Karpas-422 (cell line): ENCODE results near the gene BCLAF1. TPM values are rescaled to one million over a fixed set of nuclear protein-coding genes. Genes with fewer than 3 reads are reported as not detected.

Source experiments
- DNase-seq: peaks from one replicate; pipeline ENCODE4 v3.0.0-alpha.2; 2015
- H2AFZ ChIP-seq: fragments of 200-600 bp; sonication (generic); 2 replicates; pipeline ENCODE4 v1.6.1; 2014; ENCODE audit warnings: antibody characterized with exemption, low read length, mixed read lengths
- H3K27ac ChIP-seq: fragments of 200-600 bp; sonication (generic); 2 replicates; pipeline ENCODE4 v1.5.1; 2014; ENCODE audit warnings: mild to moderate bottlenecking, low read length, moderate library complexity
- H3K27me3 ChIP-seq: fragments of 200-600 bp; sonication (generic); 2 replicates; pipeline ENCODE4 v1.6.1; 2014; ENCODE audit warnings: low read length, mixed read lengths
- H3K36me3 ChIP-seq: fragments of 200-600 bp; sonication (generic); 2 replicates; pipeline ENCODE4 v1.6.1; 2014; ENCODE audit warnings: low read length, mixed read lengths; ENCODE audit not compliant: insufficient read depth
- H3K4me1 ChIP-seq: fragments of 200-600 bp; sonication (generic); 2 replicates; pipeline ENCODE4 v1.6.1; 2014; ENCODE audit warnings: mild to moderate bottlenecking, low read length, mixed read lengths
- H3K4me2 ChIP-seq: fragments of 200-600 bp; sonication (generic); 2 replicates; pipeline ENCODE4 v1.6.1; 2014; ENCODE audit warnings: low read length, low read depth, mild to moderate bottlenecking; ENCODE audit not compliant: poor library complexity, severe bottlenecking
- H3K4me3 ChIP-seq: fragments of 200-600 bp; sonication (generic); 2 replicates; pipeline ENCODE4 v1.5.1; 2014; ENCODE audit warnings: mild to moderate bottlenecking, antibody characterized with exemption, low read length, mixed read lengths
- H3K79me2 ChIP-seq: fragments of 200-600 bp; sonication (generic); 2 replicates; pipeline ENCODE4 v1.6.1; 2014; ENCODE audit warnings: mild to moderate bottlenecking, low read length, mixed read lengths
- H3K9ac ChIP-seq: fragments of 200-600 bp; sonication (generic); 2 replicates; pipeline ENCODE4 v1.6.0; 2014; ENCODE audit warnings: low read length
- H3K9me2 ChIP-seq: fragments of 200-600 bp; sonication (generic), shearing (Covaris generic); replicated peaks from 2 replicates; pipeline ENCODE4 v1.6.0; 2014; ENCODE audit warnings: mild to moderate bottlenecking, low read length, moderate library complexity; ENCODE audit not compliant: insufficient read depth
- H3K9me3 ChIP-seq: fragments of 300-700, 200-600 bp; sonication (generic); 2 replicates; pipeline ENCODE4 v1.6.1; 2014; ENCODE audit warnings: low read length, mixed read lengths
- H4K20me1 ChIP-seq: fragments of 200-600 bp; sonication (generic); 2 replicates; pipeline ENCODE4 v1.6.1; 2014; ENCODE audit warnings: mild to moderate bottlenecking, antibody characterized with exemption, low read length, low read depth; ENCODE audit not compliant: insufficient read depth
- total RNA-seq: library from RNA; depleted of rRNA; stranded (reverse); fragments of >200 nt; shearing (Covaris generic); gene quantifications from 2 replicates; pipeline ENCODE4 v1.2.3, GENCODE V29; 2014; ENCODE audit warnings: low replicate concordance; rRNA removed

Gene BCLAF1, protein sequence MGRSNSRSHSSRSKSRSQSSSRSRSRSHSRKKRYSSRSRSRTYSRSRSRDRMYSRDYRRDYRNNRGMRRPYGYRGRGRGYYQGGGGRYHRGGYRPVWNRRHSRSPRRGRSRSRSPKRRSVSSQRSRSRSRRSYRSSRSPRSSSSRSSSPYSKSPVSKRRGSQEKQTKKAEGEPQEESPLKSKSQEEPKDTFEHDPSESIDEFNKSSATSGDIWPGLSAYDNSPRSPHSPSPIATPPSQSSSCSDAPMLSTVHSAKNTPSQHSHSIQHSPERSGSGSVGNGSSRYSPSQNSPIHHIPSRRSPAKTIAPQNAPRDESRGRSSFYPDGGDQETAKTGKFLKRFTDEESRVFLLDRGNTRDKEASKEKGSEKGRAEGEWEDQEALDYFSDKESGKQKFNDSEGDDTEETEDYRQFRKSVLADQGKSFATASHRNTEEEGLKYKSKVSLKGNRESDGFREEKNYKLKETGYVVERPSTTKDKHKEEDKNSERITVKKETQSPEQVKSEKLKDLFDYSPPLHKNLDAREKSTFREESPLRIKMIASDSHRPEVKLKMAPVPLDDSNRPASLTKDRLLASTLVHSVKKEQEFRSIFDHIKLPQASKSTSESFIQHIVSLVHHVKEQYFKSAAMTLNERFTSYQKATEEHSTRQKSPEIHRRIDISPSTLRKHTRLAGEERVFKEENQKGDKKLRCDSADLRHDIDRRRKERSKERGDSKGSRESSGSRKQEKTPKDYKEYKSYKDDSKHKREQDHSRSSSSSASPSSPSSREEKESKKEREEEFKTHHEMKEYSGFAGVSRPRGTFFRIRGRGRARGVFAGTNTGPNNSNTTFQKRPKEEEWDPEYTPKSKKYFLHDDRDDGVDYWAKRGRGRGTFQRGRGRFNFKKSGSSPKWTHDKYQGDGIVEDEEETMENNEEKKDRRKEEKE
- 177 and 191 TPM in 2 replicates for total RNA-seq

DNA sequence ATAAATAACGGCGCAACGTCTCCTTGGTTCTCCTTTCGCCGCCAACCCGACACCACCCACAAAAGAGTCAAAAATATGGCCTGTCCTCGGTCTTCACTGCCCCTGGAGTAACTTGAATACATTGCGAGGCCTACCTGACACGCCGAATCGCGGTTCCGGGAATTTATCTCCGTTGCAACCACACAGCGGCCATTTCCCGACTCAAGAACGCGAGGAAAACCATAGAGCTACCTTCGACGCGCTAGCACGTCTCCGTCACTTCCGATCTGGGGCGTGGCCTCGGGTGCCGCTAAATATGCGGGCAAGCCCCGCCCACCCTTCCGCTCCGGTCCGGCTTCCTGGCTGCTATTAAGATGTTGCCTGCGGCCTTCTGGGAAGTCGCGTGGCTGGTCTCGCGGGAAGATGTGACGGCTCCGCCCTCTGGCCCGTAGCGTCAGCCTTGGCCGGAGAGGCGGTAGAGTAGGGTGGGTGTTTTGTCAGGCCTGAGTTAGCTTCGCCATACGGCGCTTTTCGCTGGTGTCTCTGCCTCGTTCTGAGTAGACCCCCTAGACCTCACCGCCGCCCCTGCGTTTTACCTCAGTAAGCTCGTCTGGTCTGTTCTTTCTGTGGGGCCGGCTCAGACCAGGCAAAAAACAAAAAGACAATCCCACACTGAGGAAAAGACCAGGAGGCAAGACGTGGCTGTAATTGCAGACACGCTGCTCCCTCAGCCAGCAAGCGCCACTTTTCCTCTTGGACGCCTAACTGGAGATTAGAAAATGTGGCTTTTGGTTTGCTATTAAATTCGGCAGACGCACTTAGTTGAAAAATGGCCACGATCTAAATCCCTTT, at the start of gene BCLAF1:
Gene BCLAF1, minus strand, starts transcription at position 268 of the 831 bp plus-strand sequence. CDS start 9,980 bp downstream, outside the sequence.
- Histone ChIP-seq H3K27me3 (no peaks in the 10 kb centered on the region), H3K9ac (peak within 1 kb of the TSS; percentile 92), H3K36me3 (0 out of 2 replicates have a peak, but pooled peaks cover 6% of the 10 kb centered on the region), H3K79me2 (peaks cover 48% of the 10 kb centered on the region), H3K9me3 (no peaks in the 10 kb centered on the region), H3K4me3 (peak within 1 kb of the TSS; percentile 77), H3K4me2 (peak within 1 kb of the TSS; percentile 86), H2AFZ (peak within 1 kb of the TSS; percentile 64), H3K4me1 (peaks cover 47% of the 10 kb centered on the region), H3K9me2 (no peaks in the 10 kb centered on the region), H3K27ac (peak within 1 kb of the TSS; percentile 96), H4K20me1 (peaks cover 43% of the 10 kb centered on the region)
- DNase-seq = peak; percentile 100

DNA sequence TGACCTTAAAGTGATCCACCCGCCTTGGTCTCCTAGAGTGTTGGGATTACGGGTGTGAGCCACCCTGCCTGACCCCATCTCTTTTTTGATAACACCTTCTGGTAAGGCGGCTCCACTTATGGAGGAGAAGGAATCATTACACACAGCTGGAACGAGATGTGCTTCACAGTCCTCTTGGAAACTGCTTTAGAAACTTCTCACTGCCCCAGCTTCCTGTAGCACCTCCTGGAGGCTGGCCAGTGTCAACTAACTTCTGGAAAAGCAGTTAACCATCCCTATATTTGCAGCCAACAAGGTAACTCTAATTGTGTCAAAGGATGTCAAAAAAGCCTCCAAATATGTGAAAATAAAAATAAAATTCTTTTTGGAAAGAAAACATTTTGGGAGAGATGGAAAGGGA, 48.8 kb upstream of the BCLAF1 start:
- no peaks in the 10 kb centered on the region for H3K27me3 ChIP-seq
- DNase-seq = no peak
- no peak overlapping the region for H3K4me3 ChIP-seq
- H3K9me3 ChIP-seq = no peaks in the 10 kb centered on the region
- no peaks in the 10 kb centered on the region for H3K4me1 ChIP-seq
- H3K9ac ChIP-seq = no peak overlapping the region
- H2AFZ ChIP-seq = no peak overlapping the region
- no peaks in the 10 kb centered on the region for H3K79me2 ChIP-seq
- H4K20me1 ChIP-seq = no peaks in the 10 kb centered on the region
- no peaks in the 10 kb centered on the region for H3K9me2 ChIP-seq
- H3K27ac ChIP-seq = no peak overlapping the region
- no peaks in the 10 kb centered on the region for H3K36me3 ChIP-seq
- no peak overlapping the region for H3K4me2 ChIP-seq

DNA sequence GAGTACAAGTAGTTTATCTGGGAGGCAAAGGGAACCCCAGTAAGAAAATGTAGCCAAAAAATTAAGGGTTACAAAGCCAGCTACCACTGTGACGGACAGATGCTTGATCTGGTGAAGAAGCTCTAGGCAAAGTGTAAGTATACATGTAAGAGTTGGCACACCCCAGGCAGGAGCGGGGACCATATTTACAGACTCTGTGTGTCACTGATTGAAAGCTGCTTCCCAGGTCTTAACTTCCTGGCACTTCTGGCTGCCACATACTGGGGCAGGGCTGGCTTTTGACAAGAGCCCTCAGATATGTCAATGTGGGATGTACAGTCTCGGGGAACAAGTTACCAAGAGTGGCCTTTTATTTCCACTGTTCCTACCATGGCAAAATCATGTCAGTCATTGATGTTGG, 48.0 kb upstream of the BCLAF1 start:
- Histone ChIP-seq H3K36me3 (no peaks in the 10 kb centered on the region), H3K9me3 (no peaks in the 10 kb centered on the region), H3K27me3 (no peaks in the 10 kb centered on the region), H3K27ac (no peak overlapping the region), H3K4me3 (no peak overlapping the region), H3K9me2 (no peaks in the 10 kb centered on the region), H3K4me1 (no peaks in the 10 kb centered on the region), H3K79me2 (no peaks in the 10 kb centered on the region), H4K20me1 (no peaks in the 10 kb centered on the region), H2AFZ (no peak overlapping the region), H3K9ac (no peak overlapping the region), H3K4me2 (no peak overlapping the region)
- no peak for DNase-seq

DNA sequence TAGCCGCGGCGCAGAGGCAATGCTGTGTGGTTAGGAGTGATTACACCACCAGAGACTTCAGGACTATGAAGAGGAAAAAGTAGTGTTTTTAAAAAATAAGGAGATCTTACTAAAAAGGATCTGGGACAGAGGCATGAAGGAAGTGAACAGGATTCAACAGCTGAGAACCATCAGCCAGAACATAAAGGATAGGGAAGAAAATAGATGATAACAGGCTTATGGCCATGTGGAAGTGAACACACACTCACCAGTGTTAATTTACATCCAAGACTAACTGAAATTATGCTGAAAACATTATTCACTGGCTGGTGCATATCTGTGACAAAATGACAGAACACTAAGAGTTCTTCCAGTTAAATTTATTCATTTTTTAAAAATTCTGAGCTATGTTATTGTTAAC, 47.5 kb upstream of the BCLAF1 start:
- H3K79me2 ChIP-seq = no peaks in the 10 kb centered on the region
- H3K4me2 ChIP-seq = no peak overlapping the region
- H3K4me3 ChIP-seq = no peak overlapping the region
- H3K27me3 ChIP-seq = no peaks in the 10 kb centered on the region
- no peaks in the 10 kb centered on the region for H3K9me3 ChIP-seq
- no peak for DNase-seq
- no peaks in the 10 kb centered on the region for H3K9me2 ChIP-seq
- H2AFZ ChIP-seq = no peak overlapping the region
- no peaks in the 10 kb centered on the region for H4K20me1 ChIP-seq
- H3K27ac ChIP-seq = no peak overlapping the region
- H3K4me1 ChIP-seq = no peaks in the 10 kb centered on the region
- no peaks in the 10 kb centered on the region for H3K36me3 ChIP-seq
- H3K9ac ChIP-seq = no peak overlapping the region

DNA sequence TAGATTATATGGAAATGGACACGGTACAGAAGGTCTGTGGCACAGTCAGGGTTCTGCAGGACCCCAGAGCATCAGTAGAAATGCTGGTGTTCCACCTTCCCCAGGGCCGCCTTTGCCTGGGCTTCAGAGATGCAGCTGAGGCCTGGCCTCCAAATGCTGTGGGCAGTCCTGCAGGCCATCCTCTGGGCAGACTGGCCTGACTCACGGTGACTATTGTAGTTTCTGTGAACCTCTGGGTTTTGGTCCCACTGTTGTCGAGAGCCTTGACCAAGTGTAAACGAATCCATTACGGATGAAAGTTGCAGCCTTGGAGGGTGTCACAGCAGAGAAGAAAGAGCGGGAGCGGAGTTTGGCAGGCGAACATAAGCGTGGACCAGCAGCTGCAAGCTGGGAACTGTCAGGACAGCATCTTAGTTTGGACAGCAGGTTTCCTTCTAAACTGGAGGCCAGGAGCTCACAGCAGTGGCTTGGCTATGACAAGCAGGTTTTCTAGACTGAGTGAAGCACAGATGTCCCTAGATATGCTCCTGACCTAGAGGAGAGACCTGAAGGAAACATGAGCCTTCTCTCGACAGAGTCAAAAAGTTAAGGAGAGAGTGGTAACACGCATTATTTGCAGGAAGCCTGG, 46.2 kb upstream of the BCLAF1 start:
- Histone ChIP-seq H3K4me2 (no peak overlapping the region), H2AFZ (no peak overlapping the region)

DNA sequence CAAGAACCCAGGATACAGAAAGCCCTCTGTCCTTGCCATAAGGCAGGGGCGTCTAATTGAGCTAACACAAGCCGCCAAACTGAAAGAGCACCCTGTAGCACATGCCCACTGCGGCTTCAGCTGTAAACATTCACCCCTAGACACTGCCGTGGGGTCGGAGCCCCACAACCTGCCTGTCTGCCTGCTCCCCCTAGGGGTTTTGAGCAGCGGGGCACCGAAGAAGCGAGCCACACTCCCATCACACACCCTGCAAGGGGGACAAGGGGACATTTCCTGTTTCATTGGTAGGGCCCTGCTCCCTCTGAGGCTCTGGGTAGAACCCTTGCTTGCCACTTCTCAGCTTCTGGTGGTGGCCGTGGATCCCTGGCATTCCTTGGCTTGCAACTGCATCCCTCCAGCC, 45.2 kb upstream of the BCLAF1 start:
- no peaks in the 10 kb centered on the region for H3K4me1 ChIP-seq
- no peak overlapping the region for H3K27ac ChIP-seq
- no peak overlapping the region for H2AFZ ChIP-seq
- no peaks in the 10 kb centered on the region for H3K9me3 ChIP-seq
- no peak overlapping the region for H3K4me2 ChIP-seq
- no peaks in the 10 kb centered on the region for H3K9me2 ChIP-seq
- H3K36me3 ChIP-seq = no peaks in the 10 kb centered on the region
- no peak overlapping the region for H3K9ac ChIP-seq
- H3K27me3 ChIP-seq = no peaks in the 10 kb centered on the region
- no peaks in the 10 kb centered on the region for H3K79me2 ChIP-seq
- no peak overlapping the region for H3K4me3 ChIP-seq
- no peaks in the 10 kb centered on the region for H4K20me1 ChIP-seq
- DNase-seq = peak; percentile 46

More for the DNA sequence above, 46.2 kb upstream of the BCLAF1 start:
- Histone ChIP-seq H3K27ac (no peak overlapping the region), H3K4me3 (no peak overlapping the region), H4K20me1 (no peaks in the 10 kb centered on the region), H3K9me3 (no peaks in the 10 kb centered on the region), H3K36me3 (no peaks in the 10 kb centered on the region), H3K79me2 (no peaks in the 10 kb centered on the region), H3K9ac (no peak overlapping the region), H3K27me3 (no peaks in the 10 kb centered on the region), H3K4me1 (no peaks in the 10 kb centered on the region), H3K9me2 (no peaks in the 10 kb centered on the region)
- DNase-seq = no peak

DNA sequence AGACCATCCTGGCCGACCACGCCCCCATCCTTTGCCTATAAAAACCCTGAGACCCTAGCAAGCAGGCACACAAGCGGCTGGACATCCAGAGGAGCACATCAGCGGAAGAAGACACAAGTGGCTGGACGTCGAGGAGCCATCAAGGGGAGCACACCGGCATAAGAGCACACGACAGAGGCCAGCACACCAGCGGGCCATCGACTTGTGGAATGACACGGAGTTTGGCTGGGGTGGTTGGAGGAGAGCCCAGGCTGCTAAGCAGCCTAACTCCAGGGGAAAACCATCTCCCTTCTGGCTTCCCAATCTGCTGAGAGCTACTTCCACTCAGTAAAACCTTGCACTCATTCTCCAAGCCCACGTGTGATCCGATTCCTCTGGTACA, 44.8 kb upstream of the BCLAF1 start:
- no peak overlapping the region for H3K4me2 ChIP-seq
- no peak for DNase-seq
- H3K9ac ChIP-seq = no peak overlapping the region

More for the DNA sequence above, 44.8 kb upstream of the BCLAF1 start:
- Histone ChIP-seq H3K4me3 (no peak overlapping the region), H3K27ac (no peak overlapping the region), H3K27me3 (no peaks in the 10 kb centered on the region), H3K36me3 (no peaks in the 10 kb centered on the region), H3K79me2 (no peaks in the 10 kb centered on the region), H3K4me1 (no peaks in the 10 kb centered on the region), H3K9me3 (no peaks in the 10 kb centered on the region), H4K20me1 (no peaks in the 10 kb centered on the region), H3K9me2 (no peaks in the 10 kb centered on the region), H2AFZ (no peak overlapping the region)
